Activated naive CD4-positive, alpha-beta T cell treated with anti-CD3 and anti-CD28 coated beads, Interleukin-2, amount 50 U/mL, for 16 hours (primary cell): ENCODE measurements around the gene ALG9.
A peak's percentile ranks its signal among the peaks of the same experiment; 100 is the strongest.

Experiments
- DNase-seq: peaks from one replicate; pipeline ENCODE4 v3.0.0-alpha.2; 2020

ALG9 gene

DNA sequence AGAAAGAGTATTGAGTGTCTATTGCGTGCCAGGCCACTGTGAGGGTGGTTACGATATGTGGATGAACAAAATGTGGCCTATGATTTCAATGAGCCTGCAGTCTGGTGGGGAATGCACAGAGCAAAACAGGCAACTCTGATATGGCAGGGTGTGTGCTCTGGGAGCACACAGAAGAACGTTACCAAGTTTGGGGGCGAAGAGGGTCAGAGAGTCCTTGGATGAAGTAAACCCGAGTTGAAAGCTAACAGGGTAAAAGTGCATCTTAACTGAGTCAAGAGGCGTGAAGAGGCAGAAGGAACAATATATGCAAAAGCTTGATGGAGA is 8.2 kb upstream of the ALG9 start:
- no peak for DNase-seq

GRCh38 chr11:111878849-111879636 is 7.7 kb upstream of the ALG9 start, which contains the start of the genes CFAP68 and FDXACB1:
CFAP68 (plus strand) TSS chr11:111879541; CDS start chr11:111879561, 20 bp downstream.
FDXACB1 (minus strand) TSS chr11:111879165; CDS start chr11:111879132, 33 bp downstream.
- DNase-seq = peak; percentile 94

DNA sequence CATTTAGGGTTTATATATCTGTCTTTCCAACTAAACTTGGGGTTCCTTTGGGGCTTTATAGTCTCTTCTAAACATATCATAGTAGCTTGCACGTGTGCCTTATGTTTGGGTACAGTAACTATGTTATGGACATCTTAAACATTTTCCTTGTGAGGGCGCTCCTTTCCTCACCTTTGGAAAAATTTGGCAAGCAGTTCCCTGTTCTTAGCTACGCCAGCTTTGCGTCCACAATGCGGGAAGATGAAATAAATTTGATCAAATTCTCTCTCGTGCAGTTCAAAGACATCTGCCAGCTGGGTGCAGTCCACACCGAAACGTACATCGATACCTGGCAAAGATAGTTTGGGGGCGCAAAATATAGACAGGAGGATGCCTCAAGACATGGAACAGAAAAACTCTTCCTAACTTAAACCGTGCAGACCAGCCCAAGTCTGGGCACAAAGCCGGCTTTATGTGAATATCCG is 7.0 kb upstream of the ALG9 start:
- DNase-seq = no peak

DNA sequence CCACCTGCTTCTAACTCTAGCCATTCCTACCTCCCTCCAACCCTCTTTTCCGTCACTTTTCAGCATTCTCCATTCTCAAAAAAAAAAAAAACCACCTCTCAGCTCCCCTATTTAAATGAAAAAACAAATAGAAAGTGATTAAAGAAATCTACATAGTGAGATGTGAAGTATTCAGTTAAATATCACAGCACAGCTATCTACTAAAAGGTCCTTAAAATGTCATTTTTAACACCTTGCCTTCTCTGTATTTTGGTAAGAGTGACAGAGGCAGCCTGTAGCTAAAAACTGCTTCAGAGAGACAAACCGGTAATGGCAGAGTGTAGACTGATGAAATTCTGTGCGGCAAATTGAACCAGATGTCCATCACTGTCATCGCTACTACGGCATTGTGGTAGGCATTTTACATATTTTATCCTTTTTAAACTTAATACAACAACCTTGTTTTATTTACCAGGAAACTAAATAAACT is 346 bp upstream of the ALG9 start:
- no peak for DNase-seq

DNA sequence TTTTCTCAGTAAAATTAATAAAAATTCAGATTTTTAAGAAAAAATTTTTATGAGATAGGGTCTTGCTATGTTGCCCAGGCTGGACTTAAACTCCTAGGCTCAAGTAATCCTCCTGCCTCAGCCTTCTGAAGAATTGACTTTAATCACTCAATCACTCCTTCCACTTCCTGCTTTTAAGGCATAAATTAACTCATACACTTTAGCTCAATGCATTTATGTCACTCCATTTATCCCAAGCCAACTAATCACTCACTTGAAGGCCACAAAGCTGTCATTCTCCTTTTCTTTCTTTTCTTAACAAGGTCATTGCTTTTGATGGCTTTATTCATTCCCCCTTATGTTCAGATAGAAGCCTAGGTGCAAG is 877 bp downstream of the ALG9 start:
- DNase-seq = no peak

DNA sequence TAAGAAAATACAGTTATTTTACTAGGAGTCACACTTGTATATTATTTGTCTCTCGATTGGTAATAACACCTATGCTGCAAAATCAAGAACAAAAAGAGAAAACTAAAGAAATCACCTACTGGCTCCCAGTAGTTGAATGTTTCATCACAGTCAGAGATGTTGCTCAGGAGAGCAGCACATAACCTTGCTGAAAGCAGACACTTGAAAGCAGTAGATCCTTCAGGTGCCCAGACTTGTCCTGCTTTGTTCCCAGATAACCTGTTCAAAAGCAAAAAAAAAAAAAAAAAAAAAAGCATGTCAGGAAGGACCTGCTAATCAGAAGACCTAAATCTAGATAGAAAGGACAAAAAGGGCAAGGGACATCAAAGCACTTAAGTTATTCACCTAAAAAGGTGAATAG is 1.3 kb downstream of the ALG9 start:
- no peak for DNase-seq

- no peak for DNase-seq
These were observed 11.1 kb downstream of the ALG9 start for GRCh38 chr11:111860257-111860656.

DNA sequence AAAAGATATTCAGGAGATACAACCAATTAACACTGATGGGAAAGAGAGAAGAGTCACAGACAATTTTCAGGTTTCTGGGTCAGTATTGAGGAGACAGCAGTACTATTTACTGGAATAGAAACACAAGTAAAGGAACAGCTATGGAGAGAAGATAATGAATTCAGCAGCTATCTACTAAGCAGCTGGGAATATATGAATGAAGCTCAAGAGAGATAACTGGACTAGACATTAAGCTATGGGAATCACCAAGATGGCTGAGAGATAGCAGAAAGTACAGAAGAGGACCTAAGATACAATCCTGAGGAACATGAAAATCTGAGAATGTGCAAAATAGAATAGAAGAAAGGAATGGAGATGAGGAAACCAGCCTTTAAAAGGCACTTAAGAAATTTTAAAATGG is 15.9 kb downstream of the ALG9 start:
- no peak for DNase-seq

DNA sequence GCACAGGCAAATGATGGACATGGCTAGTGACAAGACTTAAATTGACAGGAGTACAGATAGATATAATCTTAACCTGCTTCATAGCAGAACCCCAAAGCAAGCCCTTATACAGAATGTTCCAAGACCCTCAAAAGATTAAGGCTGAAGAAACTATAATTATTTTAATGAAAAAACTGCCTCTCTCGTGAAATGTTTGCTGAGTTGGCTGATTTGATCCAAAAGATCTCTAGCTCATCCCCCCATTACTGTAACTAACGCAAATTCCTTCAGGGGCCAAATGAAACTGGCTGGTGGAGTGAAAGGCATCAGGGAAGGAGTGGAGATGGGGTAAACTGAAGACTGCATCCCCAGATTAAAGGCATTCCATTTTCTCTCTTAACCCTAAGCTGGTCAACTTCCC is 19.3 kb downstream of the ALG9 start:
- no peak for DNase-seq

- no peak for DNase-seq
These were observed 19.7 kb downstream of the ALG9 start for GRCh38 chr11:111851636-111852035.

- DNase-seq = no peak
These were observed 20.3 kb downstream of the ALG9 start for GRCh38 chr11:111851067-111851466.

- DNase-seq = no peak
These were observed 21.8 kb downstream of the ALG9 start for GRCh38 chr11:111849631-111850030.

- no peak for DNase-seq
These were observed 24.7 kb downstream of the ALG9 start for GRCh38 chr11:111846636-111847035.

- DNase-seq = no peak
These were observed 25.3 kb downstream of the ALG9 start for GRCh38 chr11:111846063-111846462.

GRCh38 chr11:111845276-111846028 is 25.9 kb downstream of the ALG9 start:
- no peak for DNase-seq

DNA sequence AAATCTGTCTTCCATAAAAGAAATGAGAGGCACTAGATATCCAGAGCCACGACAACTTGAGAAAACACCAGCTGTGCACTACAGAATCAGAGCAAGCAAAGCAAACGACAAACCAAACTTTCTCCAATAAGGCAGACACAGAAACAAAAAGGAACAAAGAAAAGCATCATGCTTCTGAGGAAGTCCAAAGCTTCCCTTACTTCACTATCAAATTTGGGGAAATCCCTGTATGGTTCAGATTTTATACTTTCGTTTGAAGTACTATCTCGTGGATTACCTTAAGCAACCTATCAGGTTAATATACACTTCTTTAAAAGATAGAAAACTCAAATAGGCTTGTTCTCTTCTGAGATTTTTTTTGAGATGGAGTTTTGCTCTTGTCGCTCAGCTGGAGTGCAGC is 27.7 kb downstream of the ALG9 start:
- no peak for DNase-seq

- peak; percentile 85 for DNase-seq
These were observed 29.9 kb downstream of the ALG9 start for GRCh38 chr11:111841370-111842053.

GRCh38 chr11:111840143-111840542 is 31.2 kb downstream of the ALG9 start:
- no peak for DNase-seq

GRCh38 chr11:111838054-111838453 is 33.3 kb downstream of the ALG9 start:
- no peak for DNase-seq

GRCh38 chr11:111837366-111837891 is 34.0 kb downstream of the ALG9 start:
- DNase-seq = no peak

- no peak for DNase-seq
These were observed 34.7 kb downstream of the ALG9 start for GRCh38 chr11:111836721-111837120.

DNA sequence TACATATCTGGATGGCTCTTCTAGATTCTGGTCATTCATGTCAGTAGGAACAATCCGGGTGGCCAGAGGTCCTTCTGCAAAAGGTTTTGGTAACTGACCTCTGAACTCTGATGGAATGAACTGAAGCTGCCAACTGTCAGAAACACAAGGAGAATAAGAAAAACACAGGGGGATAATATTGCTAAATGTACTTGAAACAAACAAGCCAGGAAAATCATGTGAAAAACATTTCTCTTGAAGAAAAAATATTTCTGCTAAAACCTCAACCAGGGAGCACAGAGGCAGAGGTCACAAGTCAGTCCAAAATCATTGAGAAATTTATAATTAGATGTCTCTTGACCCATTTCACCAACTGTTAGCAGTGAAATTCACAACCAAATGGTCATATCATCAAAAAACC is 35.2 kb downstream of the ALG9 start:
- DNase-seq = no peak

DNA sequence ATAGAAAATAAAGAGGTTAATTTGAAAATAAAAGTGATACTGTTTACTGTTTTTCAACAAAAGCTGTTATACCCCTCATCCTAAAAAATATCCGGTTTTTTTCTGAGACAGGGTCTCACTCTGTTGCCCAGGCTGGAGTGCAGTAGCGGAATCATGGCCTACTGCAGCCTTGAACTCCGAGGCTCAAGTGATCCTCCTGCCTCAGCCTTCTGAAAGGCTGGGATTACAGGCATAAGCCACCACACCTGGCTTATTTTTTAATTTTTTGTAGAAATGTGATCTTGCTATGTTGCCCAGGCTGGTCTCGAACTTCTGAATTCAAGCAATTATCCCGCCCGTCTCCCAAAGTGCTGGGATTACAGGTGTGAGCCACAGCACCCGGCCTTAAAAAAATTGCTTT is 35.7 kb downstream of the ALG9 start:
- DNase-seq = no peak
